Choroid plexus epithelial cell (primary cell): ENCODE results near the gene HRH3.

Experiments
- DNase-seq: peaks from one replicate; pipeline ENCODE4 v3.0.0-alpha.2; 2010; ENCODE audit warnings: low read depth
- H3K4me3 ChIP-seq: 2 replicates; pipeline ENCODE4 v1.5.1; 2011; ENCODE audit warnings: low read depth, mild to moderate bottlenecking, control low read depth, low read length, moderate library complexity
- TF ChIP-seq, protein P1 (sequence below): conservative IDR thresholded peaks from 2 replicates; pipeline ENCODE4 v1.5.1; 2011; ENCODE audit warnings: low read depth, mild to moderate bottlenecking, control low read depth, inconsistent platforms, low read length, moderate library complexity

HRH3 gene

DNA sequence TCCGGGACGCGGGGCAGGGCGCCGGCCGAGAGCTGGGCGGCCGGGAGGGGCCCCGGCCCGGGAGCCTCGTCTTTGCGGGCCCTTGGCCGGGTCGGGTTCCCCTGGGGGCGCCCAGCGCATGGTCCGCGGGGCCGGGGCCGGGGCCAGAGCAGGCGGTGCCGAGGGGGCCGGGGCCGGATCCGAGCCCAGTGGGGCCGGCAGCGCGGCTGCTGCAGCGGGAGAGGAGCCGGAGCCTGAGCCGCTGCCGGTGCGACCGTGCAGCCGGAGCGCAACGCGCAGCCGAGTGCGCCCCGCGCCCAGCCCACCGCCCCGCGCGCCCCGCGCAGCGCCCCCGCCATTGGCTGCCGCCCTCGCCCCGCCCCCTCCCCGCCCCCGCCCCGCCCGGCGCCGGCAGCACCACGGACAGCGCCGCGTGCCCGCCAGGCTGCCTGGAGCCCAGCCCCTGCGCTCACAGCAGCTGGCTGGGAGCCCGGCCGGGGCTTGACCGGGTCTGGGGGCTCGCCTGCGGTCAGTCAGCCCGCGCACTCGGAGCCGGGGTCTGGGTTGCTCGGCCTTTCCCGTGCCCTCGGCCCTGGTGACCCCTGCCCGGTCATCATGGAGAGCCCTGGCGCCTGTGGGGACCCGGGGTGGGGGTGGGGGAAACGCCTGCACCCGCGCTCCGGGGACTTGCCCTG lies at the start of gene HRH3:
Gene HRH3 (minus strand): TSS at position 287 of the 674 bp plus-strand sequence. CDS start 308 bp downstream, outside the sequence.
- H3K4me3 ChIP-seq, result peak within 1 kb of the TSS; percentile 29
- peak; percentile 26 for DNase-seq
- TF ChIP-seq, protein P1, sequence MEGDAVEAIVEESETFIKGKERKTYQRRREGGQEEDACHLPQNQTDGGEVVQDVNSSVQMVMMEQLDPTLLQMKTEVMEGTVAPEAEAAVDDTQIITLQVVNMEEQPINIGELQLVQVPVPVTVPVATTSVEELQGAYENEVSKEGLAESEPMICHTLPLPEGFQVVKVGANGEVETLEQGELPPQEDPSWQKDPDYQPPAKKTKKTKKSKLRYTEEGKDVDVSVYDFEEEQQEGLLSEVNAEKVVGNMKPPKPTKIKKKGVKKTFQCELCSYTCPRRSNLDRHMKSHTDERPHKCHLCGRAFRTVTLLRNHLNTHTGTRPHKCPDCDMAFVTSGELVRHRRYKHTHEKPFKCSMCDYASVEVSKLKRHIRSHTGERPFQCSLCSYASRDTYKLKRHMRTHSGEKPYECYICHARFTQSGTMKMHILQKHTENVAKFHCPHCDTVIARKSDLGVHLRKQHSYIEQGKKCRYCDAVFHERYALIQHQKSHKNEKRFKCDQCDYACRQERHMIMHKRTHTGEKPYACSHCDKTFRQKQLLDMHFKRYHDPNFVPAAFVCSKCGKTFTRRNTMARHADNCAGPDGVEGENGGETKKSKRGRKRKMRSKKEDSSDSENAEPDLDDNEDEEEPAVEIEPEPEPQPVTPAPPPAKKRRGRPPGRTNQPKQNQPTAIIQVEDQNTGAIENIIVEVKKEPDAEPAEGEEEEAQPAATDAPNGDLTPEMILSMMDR, result no peak

DNA sequence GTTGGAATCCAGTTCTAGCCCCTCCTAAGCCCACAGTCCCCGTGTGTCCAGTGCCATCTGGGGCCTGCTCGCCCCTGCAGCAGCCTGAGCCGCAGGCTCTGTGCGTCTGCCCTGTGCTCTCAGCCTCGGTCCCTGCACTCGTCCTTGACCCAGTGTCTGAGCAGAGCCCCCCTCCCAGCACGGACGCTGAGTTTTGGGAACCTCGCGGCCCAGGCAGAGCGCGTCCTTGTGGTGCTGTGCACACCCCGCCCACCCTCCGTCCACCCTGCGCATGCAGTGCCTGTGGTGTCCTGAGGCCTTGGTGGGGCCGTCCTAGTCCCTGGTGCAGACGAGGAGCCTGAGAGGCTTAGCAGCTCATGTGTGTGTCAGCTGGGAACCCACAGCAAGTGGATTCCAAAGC lies 49.8 kb upstream of the HRH3 start:
- DNase-seq, result no peak
- no peak overlapping the region for H3K4me3 ChIP-seq
- TF ChIP-seq, protein P1, result no peak

DNA sequence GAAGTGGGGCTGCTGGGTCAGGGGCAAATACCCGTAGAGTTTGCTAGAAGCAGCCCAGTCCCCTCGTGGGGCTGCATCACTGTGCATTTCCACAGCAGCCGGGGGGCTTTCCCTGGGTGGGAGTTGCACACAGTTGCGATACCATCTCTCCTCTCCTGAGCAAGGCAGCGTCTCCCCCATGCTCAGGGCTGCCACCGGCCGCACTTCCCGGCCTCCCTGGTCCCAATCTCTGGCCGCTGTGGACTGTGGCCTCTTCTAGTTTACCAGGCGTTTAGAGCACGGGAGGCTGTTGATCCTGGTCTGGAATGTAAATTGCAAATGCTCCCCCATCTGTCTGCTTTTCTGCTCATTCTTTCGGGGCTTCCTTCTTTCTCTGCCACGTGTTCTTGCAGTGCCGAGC lies 49.3 kb upstream of the HRH3 start:
- DNase-seq, result no peak
- TF ChIP-seq, protein P1, result no peak

DNA sequence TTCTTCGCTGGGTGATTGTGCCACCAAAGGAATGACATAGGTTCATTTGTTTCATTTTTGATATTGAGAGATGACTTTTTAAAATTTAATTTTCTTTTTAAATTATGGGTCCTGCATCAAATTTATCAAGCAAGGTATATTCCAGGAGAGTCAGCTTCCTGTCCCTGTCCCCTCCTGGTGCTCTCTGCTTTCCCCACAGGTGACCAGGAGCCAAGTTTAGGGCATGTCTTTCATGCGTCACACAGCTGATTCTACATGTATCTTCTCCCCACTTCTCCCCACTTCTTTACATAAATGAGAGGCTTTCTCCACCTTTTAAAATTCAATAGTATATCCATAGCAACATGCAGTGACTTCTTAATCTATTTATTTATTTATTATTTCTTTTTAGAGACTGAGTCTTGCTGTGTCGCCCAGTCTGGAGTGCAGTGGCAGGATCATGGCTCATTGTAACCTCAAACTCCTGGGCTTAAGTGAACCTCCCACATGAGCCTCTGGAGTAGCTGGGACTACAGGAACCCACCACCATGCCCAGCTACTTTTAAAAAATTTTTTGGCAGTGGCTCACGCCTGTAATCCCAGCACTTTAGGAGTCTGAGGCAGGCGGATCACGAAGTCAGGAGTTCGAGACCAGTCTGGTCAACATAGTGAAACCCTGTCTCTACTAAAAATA lies 48.3 kb upstream of the HRH3 start:
- TF ChIP-seq, protein P1, result no peak
- no peak for DNase-seq
- no peak overlapping the region for H3K4me3 ChIP-seq

More for the DNA sequence above, 49.3 kb upstream of the HRH3 start:
- H3K4me3 ChIP-seq, result no peak overlapping the region

DNA sequence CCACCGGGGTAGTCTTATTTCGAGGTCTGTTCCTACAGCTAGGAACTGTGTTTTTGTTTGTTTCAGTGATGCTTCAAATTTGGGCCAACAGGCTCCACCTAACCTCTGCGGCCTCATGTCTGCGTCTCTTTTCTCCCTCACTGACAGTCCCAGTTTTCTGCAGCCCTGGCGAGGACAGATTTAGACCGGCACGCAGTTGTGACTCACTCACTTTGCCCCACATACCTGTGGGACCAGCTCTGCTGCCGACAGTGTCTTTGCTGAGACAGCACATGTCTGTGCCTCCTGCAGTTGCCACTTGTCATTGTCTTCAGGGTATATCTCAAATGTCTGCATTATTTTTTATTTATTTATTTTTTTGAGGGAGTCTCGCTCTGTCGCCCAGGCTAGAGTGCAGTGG lies 47.5 kb upstream of the HRH3 start:
- no peak for DNase-seq
- H3K4me3 ChIP-seq, result no peak overlapping the region
- TF ChIP-seq, protein P1, result no peak

DNA sequence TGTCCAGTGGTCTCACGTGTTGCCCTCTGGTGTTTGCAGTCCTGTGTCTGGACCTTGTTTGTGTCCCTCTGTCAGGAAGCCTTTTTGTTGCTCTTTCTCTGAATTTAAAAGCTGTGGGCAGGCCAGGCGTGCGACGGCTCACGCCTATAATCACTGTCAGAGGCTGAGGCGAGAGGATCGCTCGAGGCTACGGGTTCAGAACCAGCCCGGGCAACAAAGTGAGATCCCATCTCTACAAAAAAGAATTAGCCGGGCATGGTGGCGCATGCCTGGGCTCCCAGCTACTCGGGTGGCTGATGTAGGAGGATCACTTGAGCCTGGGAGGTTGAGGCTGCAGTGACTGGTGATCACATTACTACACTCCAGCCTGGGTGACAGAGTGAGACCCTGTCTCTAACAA lies 46.8 kb upstream of the HRH3 start:
- DNase-seq, result no peak
- TF ChIP-seq, protein P1, result no peak
- no peak overlapping the region for H3K4me3 ChIP-seq

DNA sequence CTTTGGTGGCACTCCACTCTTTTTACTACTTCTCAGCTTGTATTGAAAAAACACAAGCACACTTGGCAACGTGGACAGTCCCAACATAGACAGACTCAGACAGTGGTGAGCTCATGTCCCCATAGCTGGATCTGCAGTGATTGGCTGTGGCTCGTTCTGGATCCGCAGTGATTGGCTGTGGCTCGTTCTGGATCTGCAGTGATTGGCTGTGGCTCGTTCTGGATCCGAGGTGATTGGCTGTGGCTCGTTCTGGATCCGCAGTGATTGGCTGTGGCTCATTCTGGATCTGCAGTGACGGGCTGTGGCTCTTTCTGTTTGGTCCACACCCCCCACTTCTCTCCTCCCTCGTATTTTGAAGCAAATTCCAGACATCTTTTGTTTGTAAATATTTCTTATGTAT lies 46.3 kb upstream of the HRH3 start:
- no peak overlapping the region for H3K4me3 ChIP-seq
- DNase-seq, result peak; percentile 4
- TF ChIP-seq, protein P1, result no peak
